HG03175 (cell line): ENCODE measurements around the gene UST.
A peak's percentile ranks its signal among the peaks of the same experiment; 100 is the strongest.

Experiments
- ATAC-seq: cut with Tn5 transposase; IDR thresholded peaks from one replicate; pipeline ENCODE4 v1.9.1; 2021; ENCODE audit warnings: mild to moderate bottlenecking, moderate library complexity; ENCODE audit not compliant: unreplicated experiment

Gene UST

DNA sequence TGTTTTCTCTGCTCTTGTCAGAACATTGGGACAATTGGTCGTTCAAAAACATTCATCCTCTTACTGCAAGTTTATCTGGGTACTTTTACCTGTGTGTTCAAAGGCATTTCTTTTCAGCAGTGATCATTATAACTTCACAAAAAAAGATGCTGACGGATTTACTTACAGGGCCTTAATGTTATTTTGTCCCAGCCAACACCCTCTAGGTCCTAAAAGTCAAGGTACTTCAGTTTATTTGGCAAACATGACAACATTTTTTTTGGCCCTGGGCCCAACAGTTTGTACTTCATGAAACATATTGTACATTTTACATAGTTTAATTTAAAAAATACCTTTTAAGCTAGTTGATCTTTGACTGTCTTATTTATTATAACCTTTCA is 329.5 kb downstream of the UST start:
- ATAC-seq: no peak

DNA sequence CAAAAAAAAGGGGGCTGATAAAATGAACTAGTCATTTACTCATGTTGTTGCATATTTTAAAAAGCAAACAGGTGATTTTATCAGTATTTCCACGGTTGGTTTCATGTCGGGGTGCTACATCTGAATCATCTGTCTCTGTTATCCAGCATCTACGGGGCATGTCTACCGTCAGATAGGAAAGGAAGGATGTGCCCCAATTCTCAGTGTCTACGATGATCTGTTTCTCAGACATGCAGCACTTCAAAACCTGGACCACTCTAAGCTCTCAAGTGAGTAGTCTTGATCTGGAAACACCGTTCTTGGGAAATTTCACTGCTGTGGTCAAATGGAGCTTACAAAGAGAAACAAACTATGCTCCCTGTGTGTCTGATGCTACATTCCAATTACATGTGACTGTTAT is 330.4 kb downstream of the UST start:
- ATAC-seq: no peak

- no peak for ATAC-seq
Observed at GRCh38 chr6:149078211-149078782, 331.5 kb downstream of the UST start.

DNA sequence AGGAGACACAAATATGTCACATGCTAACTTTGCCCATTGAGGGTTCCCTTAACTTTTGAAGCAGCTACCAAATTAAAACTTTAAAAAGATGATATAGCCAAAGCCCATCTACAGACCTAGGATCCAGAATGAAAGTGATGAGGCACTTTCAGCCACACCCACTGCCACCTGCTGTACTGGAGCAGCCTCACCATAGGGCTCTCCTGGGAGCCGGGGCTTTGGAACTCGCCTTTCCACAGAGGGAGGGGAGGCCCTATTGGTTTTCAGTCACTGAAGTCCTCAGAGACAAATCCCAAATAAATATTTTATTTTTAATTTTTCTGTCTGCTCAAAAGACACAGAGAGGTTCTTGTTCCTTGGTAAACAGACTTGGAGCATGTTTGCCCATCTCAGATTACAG is 332.6 kb downstream of the UST start:
- no peak for ATAC-seq

- no peak for ATAC-seq
Observed at GRCh38 chr6:149079911-149080491, 333.2 kb downstream of the UST start.

- ATAC-seq: no peak
Observed at GRCh38 chr6:149080511-149080910, 333.7 kb downstream of the UST start.

DNA sequence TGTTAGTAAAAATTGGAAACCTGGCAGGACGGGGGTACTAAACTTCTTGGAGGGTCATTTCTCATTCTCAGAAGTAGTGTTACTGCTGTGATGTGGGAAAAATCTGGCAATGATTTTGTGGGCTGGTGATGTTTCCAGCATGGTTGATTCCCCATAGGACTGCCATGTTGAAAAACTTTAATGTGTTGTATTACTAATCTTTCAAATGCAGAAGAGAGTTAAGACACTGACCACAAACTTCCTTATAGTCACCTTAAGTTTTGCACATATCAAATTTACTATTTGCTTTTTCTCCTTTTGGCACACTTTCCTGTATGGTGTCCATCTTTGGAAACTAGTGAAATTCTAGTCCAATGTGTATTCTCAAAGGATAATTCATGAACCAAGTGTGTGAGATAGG is 334.5 kb downstream of the UST start:
- ATAC-seq: no peak

- peak; percentile 80 for ATAC-seq
Observed at GRCh38 chr6:149082320-149082719, 335.5 kb downstream of the UST start.

DNA sequence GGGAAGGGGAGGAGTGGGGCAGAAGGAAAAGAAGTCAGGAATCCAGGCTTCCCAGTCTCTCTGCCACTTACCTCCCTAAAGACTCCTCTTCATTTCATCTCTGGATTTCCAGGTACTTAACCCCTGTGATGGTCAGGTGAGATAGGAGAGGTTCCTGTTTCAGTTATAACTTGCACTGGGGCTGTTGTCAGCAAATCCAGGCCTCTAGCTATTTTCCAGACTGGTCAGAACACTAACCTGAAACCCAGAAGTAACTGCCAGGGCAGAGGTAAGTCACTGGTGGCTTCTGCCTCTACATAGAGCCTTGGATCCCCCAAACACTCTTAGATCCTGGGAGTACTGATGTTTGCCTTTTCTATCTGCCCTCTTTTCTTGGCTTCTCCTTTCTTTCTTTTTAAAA is 337.2 kb downstream of the UST start:
- ATAC-seq: no peak

DNA sequence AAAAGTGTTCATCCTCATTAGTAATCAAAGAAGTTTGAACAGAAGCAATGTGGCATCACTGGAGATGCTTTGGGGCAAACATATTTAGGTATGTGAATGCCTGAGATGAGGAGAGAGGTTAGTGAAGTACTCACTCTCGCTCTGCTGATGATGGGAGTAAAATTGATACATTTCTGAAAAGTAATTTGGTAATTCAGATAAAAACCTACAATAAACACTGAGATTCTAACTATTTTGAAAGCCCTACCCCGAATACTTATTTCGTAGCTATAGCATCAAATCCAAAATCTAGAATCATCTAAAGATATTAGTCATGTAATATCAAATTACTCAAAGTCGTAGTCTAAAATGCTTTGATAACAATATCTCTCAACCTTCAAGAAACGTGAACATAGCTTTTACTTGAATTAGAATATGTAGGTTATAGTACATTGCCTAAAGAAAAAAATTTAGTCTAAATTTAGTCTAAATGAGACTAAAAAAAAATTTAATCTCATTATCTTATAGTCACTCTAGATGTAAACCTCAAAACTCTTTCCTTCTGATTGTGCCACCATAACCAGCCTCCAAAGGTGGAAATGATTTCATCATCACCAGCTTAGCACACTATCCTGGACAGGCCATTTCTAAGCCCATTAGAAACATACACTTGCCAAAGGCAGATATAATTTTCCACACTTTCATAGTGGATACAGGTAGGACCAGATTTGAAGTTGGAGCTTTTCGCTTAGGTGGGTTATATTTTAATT is 338.2 kb downstream of the UST start:
- ATAC-seq: no peak

- no peak for ATAC-seq
Observed at GRCh38 chr6:149085557-149085938, 338.7 kb downstream of the UST start.

- ATAC-seq: no peak
Observed at GRCh38 chr6:149086363-149086762, 339.5 kb downstream of the UST start.

DNA sequence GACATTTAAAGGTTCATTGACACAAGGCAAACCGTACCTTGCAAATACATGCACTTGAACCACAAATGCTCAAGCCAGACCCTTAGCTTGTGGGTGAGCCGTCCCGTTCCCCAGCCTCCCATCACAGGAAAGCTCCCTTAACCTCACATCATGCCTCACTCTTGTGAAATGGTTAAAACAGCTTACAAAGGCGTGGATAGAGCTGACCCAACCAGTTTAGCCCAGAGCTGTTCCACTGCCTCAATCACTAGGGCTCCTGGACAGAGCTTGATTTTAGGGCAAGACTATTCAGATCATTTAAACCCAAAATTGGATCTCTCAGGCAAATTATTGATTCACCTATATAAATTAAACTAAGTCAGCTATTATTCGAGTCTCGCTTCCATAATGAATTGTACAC is 341.1 kb downstream of the UST start:
- no peak for ATAC-seq

- no peak for ATAC-seq
Observed at GRCh38 chr6:149088361-149088760, 341.5 kb downstream of the UST start.

GRCh38 chr6:149089510-149089909 is 342.7 kb downstream of the UST start:
- ATAC-seq: no peak

DNA sequence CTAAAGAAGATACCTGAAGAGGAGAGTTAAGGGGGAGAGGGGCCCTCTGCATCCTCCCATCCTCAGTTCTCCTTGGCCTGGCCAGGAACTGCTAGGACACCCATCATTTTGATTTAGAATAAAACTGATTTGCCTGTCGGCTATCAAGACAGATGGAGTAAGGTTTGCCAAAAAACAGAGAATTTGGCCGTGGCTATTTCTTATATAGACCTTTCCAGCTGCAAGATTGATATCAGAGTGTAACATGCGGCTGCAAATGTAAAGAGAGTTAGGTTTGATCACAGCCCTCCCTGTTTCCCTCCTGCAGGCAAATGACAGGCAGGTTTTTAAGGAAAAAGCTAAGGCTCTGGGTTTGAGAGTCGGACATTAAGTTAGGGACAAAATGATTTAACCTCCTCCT is 344.1 kb downstream of the UST start:
- no peak for ATAC-seq

GRCh38 chr6:149093643-149094042 is 346.8 kb downstream of the UST start:
- no peak for ATAC-seq

GRCh38 chr6:149094156-149094555 is 347.3 kb downstream of the UST start:
- no peak for ATAC-seq

DNA sequence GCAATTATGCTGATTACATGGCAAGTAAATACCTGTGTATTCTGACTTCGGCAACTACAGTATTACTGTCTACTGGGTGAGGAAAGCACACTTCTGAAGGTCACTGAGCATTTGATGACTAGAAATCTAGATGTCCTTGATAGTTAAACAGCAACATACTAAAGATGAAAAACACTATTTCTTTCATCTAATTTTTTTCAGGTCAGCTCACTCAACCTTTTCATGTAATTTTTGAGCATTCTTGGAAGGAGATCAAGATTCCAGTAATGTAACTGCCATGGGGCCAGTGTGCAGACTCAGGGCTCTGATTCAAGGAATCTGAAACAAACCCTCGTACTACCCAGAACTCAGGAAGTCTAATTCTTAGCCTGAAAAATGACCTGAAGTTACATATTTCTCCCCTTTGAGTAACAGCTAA is 348.1 kb downstream of the UST start:
- no peak for ATAC-seq

DNA sequence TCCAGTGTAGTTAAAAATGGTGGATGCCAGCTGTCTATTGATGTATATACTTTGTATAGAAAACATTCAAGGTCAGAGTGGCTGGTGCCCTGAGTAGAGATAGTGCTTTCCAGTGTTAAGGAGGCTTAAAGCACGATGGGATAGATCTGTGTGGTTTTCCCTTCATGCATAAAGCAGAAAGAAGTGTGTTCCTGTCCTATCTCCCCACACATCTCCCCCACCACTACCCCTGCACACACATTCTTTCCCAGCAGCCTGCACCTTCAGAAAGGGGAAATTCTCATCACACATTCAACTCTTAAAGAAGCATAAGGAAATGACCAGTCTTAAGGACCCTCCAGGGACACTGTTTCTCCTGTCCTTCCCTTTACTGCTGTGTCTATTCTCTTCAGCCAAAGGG is 349.0 kb downstream of the UST start:
- no peak for ATAC-seq

DNA sequence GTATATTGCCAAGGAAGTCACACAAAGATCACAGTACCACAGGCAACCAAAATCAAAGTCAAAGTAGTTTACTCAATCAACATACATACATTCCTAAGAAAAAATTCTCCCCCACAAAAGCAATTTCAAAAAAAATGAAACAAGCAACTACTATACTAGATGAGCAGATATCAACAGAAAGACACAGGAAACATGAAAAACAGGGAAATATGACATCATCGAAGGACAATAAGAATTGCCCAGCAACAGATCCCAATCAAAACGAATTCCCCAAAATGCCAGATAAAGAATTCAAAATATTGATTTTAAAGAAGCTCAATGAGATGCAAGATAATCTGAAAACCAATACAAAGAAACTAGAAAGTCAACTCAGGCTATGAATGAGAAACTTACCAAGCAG is 351.0 kb downstream of the UST start:
- ATAC-seq: no peak

GRCh38 chr6:149098700-149099276 is 352.0 kb downstream of the UST start:
- no peak for ATAC-seq
